ENCODE results near the gene CASKIN2.

DNA sequence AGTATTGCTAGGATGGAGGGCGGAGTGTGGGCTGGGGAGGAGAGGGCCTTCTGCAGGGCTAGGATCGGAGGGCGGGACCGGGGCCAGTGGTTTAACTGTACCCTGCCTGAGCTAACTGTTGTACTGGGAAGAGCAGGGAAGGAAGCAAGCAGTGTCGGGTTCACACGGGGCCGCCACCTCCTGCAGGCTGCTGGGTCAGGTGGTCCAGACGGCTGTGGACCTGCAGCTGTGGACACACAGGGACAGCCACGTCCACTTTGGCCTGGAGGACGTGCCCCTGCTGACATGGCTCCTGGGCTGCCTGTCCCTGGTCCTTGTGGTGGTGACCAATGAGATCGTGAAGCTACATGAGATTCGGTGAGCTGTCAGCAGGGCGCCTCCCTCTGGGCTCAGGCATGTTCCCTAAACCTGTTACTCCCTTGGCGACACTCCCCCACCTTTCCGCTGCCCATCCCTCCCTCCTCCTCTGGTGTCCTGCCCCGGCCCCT lies 16.6 kb downstream of the CASKIN2 start:
- TF ChIP-seq POLR2A (IDR thresholded peaks at IDR 0.05; ENCODE audit: low read length), result no peak
- no peak for TF ChIP-seq GATA1 (IDR thresholded peaks at IDR 0.05; ENCODE audit: low read depth, low read length)

Data from erythroblast (primary cell).